ENCODE data around the gene TAS2R1.

The TAS2R1 gene

GRCh38 chr5:9654886-9655285 is 24.7 kb upstream of the TAS2R1 start:
- peak overlapping the region; percentile 50 for H3K27ac ChIP-seq (ENCODE audit: low read depth, low read length)
- no peak overlapping the region for H2BK12ac ChIP-seq (ENCODE audit: low read length)
- DNase-seq: peak; percentile 88 to 95
- no peaks in the 10 kb centered on the region for H3K79me2 ChIP-seq (ENCODE audit: control insufficient read depth, insufficient read depth, low read length, poor library complexity)
- no peaks in the 10 kb centered on the region for H3K36me3 ChIP-seq (ENCODE audit: control insufficient read depth in 1 of 2, insufficient read depth in 2 of 2, low read length in 2 of 2)
- H3K23ac ChIP-seq (ENCODE audit: low read length): no peak overlapping the region
- no peak overlapping the region for H2BK120ac ChIP-seq (ENCODE audit: insufficient read depth, low read length, poor library complexity)
- peaks cover 0 to 8% of the 10 kb centered on the region in 2 experiments for H3K4me1 ChIP-seq (ENCODE audit: control insufficient read depth in 1 of 2, insufficient read depth in 2 of 2, low read length in 2 of 2)
- H4K8ac ChIP-seq (ENCODE audit: low read depth, low read length): no peak overlapping the region
- no peak overlapping the region for H4K91ac ChIP-seq (ENCODE audit: low read depth, low read length)
- peaks cover 36% of the 10 kb centered on the region for H3K79me1 ChIP-seq (ENCODE audit: low read length)
- H3K9me3 ChIP-seq (ENCODE audit: insufficient read depth, low read depth, low read length): no peaks in the 10 kb centered on the region
- no peak overlapping the region for H3K9ac ChIP-seq (ENCODE audit: low read length)
- no peaks in the 10 kb centered on the region for H3K27me3 ChIP-seq (ENCODE audit: insufficient read depth, low read length)
- H2AFZ ChIP-seq (ENCODE audit: insufficient read depth, low read length, poor library complexity): no peak overlapping the region
- no peak overlapping the region for H2BK5ac ChIP-seq (ENCODE audit: low read depth, low read length, poor library complexity)
- no peak overlapping the region for H3K4ac ChIP-seq (ENCODE audit: low read depth, low read length)
- no peak overlapping the region for H3K14ac ChIP-seq (ENCODE audit: low read length)
- H3K4me2 ChIP-seq (ENCODE audit: low read length): no peak overlapping the region
- H2AK5ac ChIP-seq (ENCODE audit: low read length): no peak overlapping the region
- no peak overlapping the region for H4K12ac ChIP-seq (ENCODE audit: low read depth, low read length)
- no peak overlapping the region for H3K18ac ChIP-seq (ENCODE audit: low read length)
- H3K4me3 ChIP-seq (ENCODE audit: low read depth, low read length): no peak overlapping the region

GRCh38 chr5:9653811-9654210 is 23.7 kb upstream of the TAS2R1 start:
- Histone ChIP-seq H3K27ac (ENCODE audit: low read depth, low read length) (peak overlapping the region; percentile 86), H4K12ac (ENCODE audit: low read depth, low read length) (no peak overlapping the region), H3K79me1 (ENCODE audit: low read length) (peaks cover 29% of the 10 kb centered on the region), H3K4me3 (ENCODE audit: low read depth, low read length) (no peak overlapping the region), H3K9me3 (ENCODE audit: insufficient read depth, low read depth, low read length) (no peaks in the 10 kb centered on the region), H3K79me2 (ENCODE audit: control insufficient read depth, insufficient read depth, low read length, poor library complexity) (no peaks in the 10 kb centered on the region), H3K36me3 (ENCODE audit: control insufficient read depth in 1 of 2, insufficient read depth in 2 of 2, low read length in 2 of 2) (no peaks in the 10 kb centered on the region), H4K8ac (ENCODE audit: low read depth, low read length) (no peak overlapping the region), H2AFZ (ENCODE audit: insufficient read depth, low read length, poor library complexity) (no peak overlapping the region), H2BK120ac (ENCODE audit: insufficient read depth, low read length, poor library complexity) (no peak overlapping the region), H2BK5ac (ENCODE audit: low read depth, low read length, poor library complexity) (no peak overlapping the region), H2AK5ac (ENCODE audit: low read length) (no peak overlapping the region), H4K91ac (ENCODE audit: low read depth, low read length) (no peak overlapping the region), H3K9ac (ENCODE audit: low read length) (no peak overlapping the region), H3K4me1 (ENCODE audit: control insufficient read depth in 1 of 2, insufficient read depth in 2 of 2, low read length in 2 of 2) (peaks cover 0 to 3% of the 10 kb centered on the region in 2 experiments), H3K4me2 (ENCODE audit: low read length) (no peak overlapping the region), H3K4ac (ENCODE audit: low read depth, low read length) (no peak overlapping the region), H3K18ac (ENCODE audit: low read length) (no peak overlapping the region), H3K23ac (ENCODE audit: low read length) (no peak overlapping the region), H3K14ac (ENCODE audit: low read length) (no peak overlapping the region), H3K27me3 (ENCODE audit: insufficient read depth, low read length) (no peaks in the 10 kb centered on the region), H2BK12ac (ENCODE audit: low read length) (no peak overlapping the region)
- peak; percentile 96 to 97 for DNase-seq
- no CpG with 5 or more reads among the region's 2 CpGs for WGBS (ENCODE audit: extremely low coverage, insufficient coverage, insufficient read length)

GRCh38 chr5:9653061-9653460 is 22.9 kb upstream of the TAS2R1 start:
- Histone ChIP-seq H2BK120ac (ENCODE audit: insufficient read depth, low read length, poor library complexity) (peak overlapping the region; percentile 56), H2BK5ac (ENCODE audit: low read depth, low read length, poor library complexity) (peak overlapping the region; percentile 70), H4K8ac (ENCODE audit: low read depth, low read length) (no peak overlapping the region), H3K9me3 (ENCODE audit: insufficient read depth, low read depth, low read length) (no peaks in the 10 kb centered on the region), H3K4me2 (ENCODE audit: low read length) (no peak overlapping the region), H3K14ac (ENCODE audit: low read length) (peak overlapping the region; percentile 57), H3K23ac (ENCODE audit: low read length) (no peak overlapping the region), H3K79me1 (ENCODE audit: low read length) (peaks cover 23% of the 10 kb centered on the region), H4K12ac (ENCODE audit: low read depth, low read length) (no peak overlapping the region), H3K79me2 (ENCODE audit: control insufficient read depth, insufficient read depth, low read length, poor library complexity) (no peaks in the 10 kb centered on the region), H2AK5ac (ENCODE audit: low read length) (no peak overlapping the region), H3K4ac (ENCODE audit: low read depth, low read length) (no peak overlapping the region), H3K4me3 (ENCODE audit: low read depth, low read length) (no peak overlapping the region), H2AFZ (ENCODE audit: insufficient read depth, low read length, poor library complexity) (no peak overlapping the region), H4K91ac (ENCODE audit: low read depth, low read length) (no peak overlapping the region), H3K27me3 (ENCODE audit: insufficient read depth, low read length) (no peaks in the 10 kb centered on the region), H3K4me1 (ENCODE audit: control insufficient read depth in 1 of 2, insufficient read depth in 2 of 2, low read length in 2 of 2) (peaks cover 0 to 1% of the 10 kb centered on the region in 2 experiments), H3K27ac (ENCODE audit: low read depth, low read length) (peak overlapping the region; percentile 86), H3K18ac (ENCODE audit: low read length) (no peak overlapping the region), H3K36me3 (ENCODE audit: control insufficient read depth in 1 of 2, insufficient read depth in 2 of 2, low read length in 2 of 2) (no peaks in the 10 kb centered on the region), H3K9ac (ENCODE audit: low read length) (no peak overlapping the region), H2BK12ac (ENCODE audit: low read length) (peak overlapping the region; percentile 73)
- no CpG with 5 or more reads among the region's 7 CpGs for WGBS (ENCODE audit: extremely low coverage, insufficient coverage, insufficient read length)
- DNase-seq: peak in 1 of 2 donors; percentile 60

GRCh38 chr5:9652295-9652694 is 22.1 kb upstream of the TAS2R1 start:
- H3K4me1 ChIP-seq (ENCODE audit: control insufficient read depth in 1 of 2, insufficient read depth in 2 of 2, low read length in 2 of 2): peaks cover 0 to 1% of the 10 kb centered on the region in 2 experiments
- no peak overlapping the region for H3K4ac ChIP-seq (ENCODE audit: low read depth, low read length)
- peak overlapping the region; percentile 17 for H2BK5ac ChIP-seq (ENCODE audit: low read depth, low read length, poor library complexity)
- no peaks in the 10 kb centered on the region for H3K27me3 ChIP-seq (ENCODE audit: insufficient read depth, low read length)
- peak overlapping the region; percentile 15 for H2BK12ac ChIP-seq (ENCODE audit: low read length)
- H2AFZ ChIP-seq (ENCODE audit: insufficient read depth, low read length, poor library complexity): no peak overlapping the region
- no peak overlapping the region for H4K12ac ChIP-seq (ENCODE audit: low read depth, low read length)
- H4K91ac ChIP-seq (ENCODE audit: low read depth, low read length): peak overlapping the region; percentile 38
- H3K9me3 ChIP-seq (ENCODE audit: insufficient read depth, low read depth, low read length): no peaks in the 10 kb centered on the region
- H3K23ac ChIP-seq (ENCODE audit: low read length): no peak overlapping the region
- H4K8ac ChIP-seq (ENCODE audit: low read depth, low read length): peak overlapping the region; percentile 2
- no peak overlapping the region for H3K4me2 ChIP-seq (ENCODE audit: low read length)
- no peak for DNase-seq
- H3K14ac ChIP-seq (ENCODE audit: low read length): peak overlapping the region; percentile 25
- peak overlapping the region; percentile 36 for H2BK120ac ChIP-seq (ENCODE audit: insufficient read depth, low read length, poor library complexity)
- H3K18ac ChIP-seq (ENCODE audit: low read length): no peak overlapping the region
- H3K27ac ChIP-seq (ENCODE audit: low read depth, low read length): no peak overlapping the region
- no peaks in the 10 kb centered on the region for H3K79me2 ChIP-seq (ENCODE audit: control insufficient read depth, insufficient read depth, low read length, poor library complexity)
- H2AK5ac ChIP-seq (ENCODE audit: low read length): peak overlapping the region; percentile 43
- no peak overlapping the region for H3K4me3 ChIP-seq (ENCODE audit: low read depth, low read length)
- no peak overlapping the region for H3K9ac ChIP-seq (ENCODE audit: low read length)
- H3K36me3 ChIP-seq (ENCODE audit: control insufficient read depth in 1 of 2, insufficient read depth in 2 of 2, low read length in 2 of 2): no peaks in the 10 kb centered on the region
- peaks cover 18% of the 10 kb centered on the region for H3K79me1 ChIP-seq (ENCODE audit: low read length)
- no CpG with 5 or more reads among the region's 3 CpGs for WGBS (ENCODE audit: extremely low coverage, insufficient coverage, insufficient read length)

Measured in trophoblast cell (in vitro differentiated cells and primary cell).